ENCODE results near the gene FPR1.

FPR1 gene

GRCh38 chr19:51737389-51737788, 14.3 kb downstream of the FPR1 start:
- DNase-seq (ENCODE audit: low read depth): no peak

- no peak for DNase-seq (ENCODE audit: low read depth)
Observed at GRCh38 chr19:51735759-51736449, 15.8 kb downstream of the FPR1 start.

GRCh38 chr19:51733742-51734522, 17.7 kb downstream of the FPR1 start:
- DNase-seq (ENCODE audit: low read depth): no peak

- DNase-seq (ENCODE audit: low read depth): no peak
Observed at GRCh38 chr19:51729781-51730180, 21.9 kb downstream of the FPR1 start.

GRCh38 chr19:51727349-51727880, 24.3 kb downstream of the FPR1 start:
- DNase-seq (ENCODE audit: low read depth): no peak

GRCh38 chr19:51726049-51726448, 25.6 kb downstream of the FPR1 start:
- DNase-seq (ENCODE audit: low read depth): no peak

GRCh38 chr19:51724543-51724942, 27.1 kb downstream of the FPR1 start:
- no peak for DNase-seq (ENCODE audit: low read depth)

DNA sequence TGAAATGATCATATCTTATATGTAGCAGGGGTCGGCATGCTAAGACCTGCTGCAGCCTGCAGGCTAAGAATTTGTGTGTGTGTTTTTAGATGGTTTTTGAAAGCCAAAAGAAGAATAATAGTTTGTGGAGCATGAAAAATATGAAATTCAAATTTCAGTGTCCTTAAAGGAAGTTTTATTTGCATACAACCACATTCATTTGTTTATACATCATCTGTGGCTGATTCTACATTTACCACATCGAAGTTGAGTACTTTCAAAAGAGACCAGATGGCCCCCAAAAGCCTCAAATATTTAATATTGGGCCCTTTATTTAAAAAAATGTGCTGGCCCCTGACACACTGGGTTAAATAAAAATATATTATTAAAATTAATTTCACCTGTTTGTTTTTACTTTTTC, 29.2 kb downstream of the FPR1 start:
- no peak for DNase-seq (ENCODE audit: low read depth)

- DNase-seq (ENCODE audit: low read depth): no peak
Observed at GRCh38 chr19:51721905-51722304, 29.8 kb downstream of the FPR1 start.

DNA sequence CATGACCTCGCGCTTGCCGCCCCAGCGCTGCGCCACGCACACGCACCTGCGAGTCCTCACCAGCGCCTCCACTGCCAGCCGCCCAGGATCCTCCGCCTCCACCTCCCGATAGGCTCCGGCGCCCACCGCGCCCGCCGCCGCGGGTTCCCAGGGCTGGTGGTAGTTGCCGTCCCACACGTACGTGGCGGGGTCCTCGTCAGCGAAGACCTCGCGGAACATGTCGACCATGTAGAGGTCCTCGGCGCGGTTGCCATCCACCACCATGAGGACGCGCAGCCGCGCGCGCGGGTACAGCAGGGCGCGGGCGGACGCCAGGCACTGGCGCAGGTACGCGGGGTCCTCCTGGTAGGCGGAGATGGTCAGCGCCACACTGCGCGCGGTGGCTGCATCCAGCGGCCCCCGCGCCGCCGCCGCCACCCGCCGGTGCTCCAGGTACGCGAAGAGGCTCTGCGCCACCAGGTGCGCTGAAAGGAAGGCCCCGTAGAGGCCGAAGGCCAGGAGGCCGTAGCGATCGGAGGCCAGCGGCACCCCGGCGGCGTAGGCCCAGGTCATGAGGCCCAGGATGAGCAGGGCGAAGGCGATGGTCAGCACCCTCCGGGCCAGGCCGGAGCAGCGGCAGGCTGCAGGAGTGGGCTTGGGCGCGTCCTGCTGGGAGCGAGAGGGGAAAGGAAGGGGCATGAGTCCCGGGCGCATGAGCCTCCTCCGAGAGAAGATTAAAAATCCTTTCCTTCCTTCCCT, 32.3 kb downstream of the FPR1 start:
- no peak for DNase-seq (ENCODE audit: low read depth)

- DNase-seq (ENCODE audit: low read depth): no peak
Observed at GRCh38 chr19:51716925-51717324, 34.8 kb downstream of the FPR1 start.

DNA sequence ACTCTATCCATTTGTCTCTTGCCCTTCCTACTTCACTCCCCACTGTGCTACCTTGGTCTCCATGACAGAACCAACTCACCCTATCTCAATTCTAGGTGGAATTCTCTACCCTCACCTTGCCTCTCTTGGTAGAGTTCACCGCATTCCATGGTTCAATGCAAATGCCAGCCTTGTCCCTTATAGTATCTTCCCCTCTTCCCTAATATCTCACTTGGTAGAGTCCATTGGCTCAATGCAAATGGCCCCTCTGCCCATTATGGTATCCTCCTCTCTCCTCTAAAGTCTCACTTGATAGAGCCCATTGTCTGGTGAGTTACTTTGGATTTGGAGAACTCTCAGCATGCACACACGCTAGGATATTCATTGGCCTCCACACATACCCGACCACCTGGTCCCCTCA, 35.8 kb downstream of the FPR1 start:
- no peak for DNase-seq (ENCODE audit: low read depth)

GRCh38 chr19:51714848-51715247, 36.8 kb downstream of the FPR1 start:
- no peak for DNase-seq (ENCODE audit: low read depth)

DNA sequence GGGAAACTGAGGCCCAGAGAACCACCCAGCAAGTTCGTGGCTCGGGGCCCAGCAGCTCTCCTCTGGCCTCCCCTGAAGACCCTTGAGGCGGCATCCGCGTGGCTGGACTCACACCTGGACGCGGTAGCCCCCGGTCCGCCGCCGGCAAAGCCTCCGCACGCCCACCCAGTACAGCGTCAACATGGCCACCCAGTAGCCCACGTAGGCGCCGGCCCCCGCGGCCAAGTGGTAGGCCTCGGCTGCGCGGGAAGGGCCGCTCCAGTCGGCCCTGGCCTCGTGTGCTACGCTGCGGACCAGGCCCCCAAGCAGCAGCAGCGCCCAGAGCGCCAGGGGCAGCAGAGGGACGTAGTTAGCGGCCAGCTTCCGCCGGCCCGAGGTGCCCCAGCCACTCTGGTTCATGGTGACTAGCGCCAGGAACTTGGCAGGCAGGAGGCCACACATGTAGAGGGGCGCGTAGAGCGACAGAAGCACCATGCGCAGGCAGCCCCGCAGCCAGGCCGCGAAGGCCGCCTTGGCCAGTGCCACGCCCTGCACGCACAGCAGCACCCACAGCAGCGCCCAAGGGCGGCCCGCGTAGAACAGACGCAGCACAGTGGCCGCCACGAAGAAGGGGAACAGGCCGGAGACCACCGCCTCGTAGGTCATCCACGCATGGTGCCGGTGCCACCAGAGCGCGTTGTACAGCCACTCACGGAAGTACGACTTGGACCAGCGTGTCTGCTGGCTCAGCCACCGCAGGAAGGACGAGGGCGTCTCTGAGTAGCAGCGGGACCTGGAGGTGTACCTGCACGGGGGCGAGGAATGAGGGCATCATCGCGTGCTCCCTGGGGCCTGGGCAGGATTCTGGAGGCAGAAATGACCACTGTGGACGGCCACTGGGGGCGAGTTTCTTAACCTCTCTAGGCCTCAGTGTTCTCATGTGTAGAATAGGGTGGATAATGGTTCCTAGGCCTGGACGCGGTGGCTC, 38.1 kb downstream of the FPR1 start:
- DNase-seq (ENCODE audit: low read depth): no peak

- no peak for DNase-seq (ENCODE audit: low read depth)
Observed at GRCh38 chr19:51712461-51713081, 39.1 kb downstream of the FPR1 start.

- no peak for DNase-seq (ENCODE audit: low read depth)
Observed at GRCh38 chr19:51711702-51712101, 40.0 kb downstream of the FPR1 start.

DNA sequence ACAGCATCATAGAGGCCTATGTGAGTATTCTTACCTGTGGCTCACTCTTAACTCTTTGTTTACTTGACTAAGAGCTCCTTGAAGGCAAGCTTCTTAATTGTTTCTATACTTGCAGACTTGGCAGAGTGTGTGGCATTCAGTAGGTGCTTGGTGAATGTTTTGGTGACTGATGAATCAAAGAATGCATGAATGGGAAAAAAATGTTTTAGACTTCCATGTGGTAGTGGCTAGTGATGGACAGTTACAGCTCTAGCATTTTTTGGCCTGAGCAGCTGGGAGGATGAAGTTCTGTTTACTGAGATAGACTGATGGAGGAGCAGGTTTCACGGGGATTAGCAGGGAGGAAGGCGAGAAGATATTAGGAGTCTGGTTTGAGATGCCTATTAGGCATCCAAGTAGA, 41.5 kb downstream of the FPR1 start:
- DNase-seq (ENCODE audit: low read depth): no peak

DNA sequence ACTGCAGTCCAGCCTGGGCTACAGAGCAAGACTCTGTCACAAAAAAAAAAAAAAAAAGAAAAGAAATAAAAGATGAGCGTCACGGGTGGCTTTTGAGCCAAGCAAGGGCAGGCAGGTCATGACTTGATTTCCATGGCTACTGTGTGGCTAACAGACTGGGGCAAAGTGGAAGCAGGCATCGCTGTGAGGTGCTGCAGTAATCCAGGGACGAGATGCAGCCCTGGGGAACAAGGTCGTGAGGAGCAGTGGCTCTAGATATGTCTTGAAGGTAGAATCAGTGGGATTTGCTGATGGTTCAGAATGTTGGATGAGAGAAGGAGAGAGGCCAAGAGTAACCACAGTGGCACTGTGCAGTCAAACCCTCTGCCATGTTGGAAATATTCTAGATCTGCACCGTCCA, 42.1 kb downstream of the FPR1 start:
- DNase-seq (ENCODE audit: low read depth): no peak

DNA sequence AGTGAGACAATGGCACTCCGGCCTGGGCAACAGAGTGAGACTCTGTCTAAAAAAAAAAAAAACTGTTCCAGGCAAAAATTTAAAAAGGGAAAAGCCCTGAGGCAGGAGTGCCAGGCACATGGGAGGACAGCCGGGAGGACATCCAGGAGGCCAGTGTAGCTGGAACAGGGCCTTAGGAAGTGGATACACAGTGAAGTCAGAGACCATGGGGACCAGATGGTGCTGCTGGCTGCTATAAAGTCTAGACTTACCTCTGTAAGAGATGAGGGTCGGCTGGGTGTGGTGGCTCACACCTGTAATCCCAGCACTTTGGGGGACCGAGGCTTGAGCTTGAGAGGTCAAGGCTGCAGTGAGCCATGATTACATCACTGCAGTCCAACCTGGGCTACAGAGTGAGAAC, 42.9 kb downstream of the FPR1 start:
- DNase-seq (ENCODE audit: low read depth): no peak

DNA sequence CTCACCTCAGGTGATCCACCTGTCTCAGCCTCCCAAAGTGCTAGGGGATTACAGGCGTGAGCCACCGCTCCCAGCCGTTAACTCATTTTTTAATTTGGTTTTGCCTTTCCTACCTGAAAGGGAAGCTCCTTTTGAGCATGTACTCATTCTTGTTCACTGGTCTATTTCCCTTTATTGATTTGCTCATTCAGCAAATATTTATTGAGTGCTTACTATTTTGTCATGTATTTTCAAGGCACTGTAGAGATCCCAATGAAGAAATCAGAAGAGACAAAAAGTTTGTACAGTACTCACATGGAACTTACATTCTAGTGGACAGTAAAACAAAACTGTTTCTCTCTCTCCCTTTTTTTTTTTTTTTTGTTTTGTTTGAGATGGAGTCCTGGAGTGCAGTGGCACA, 44.8 kb downstream of the FPR1 start:
- no peak for DNase-seq (ENCODE audit: low read depth)

GRCh38 chr19:51706296-51706695, 45.4 kb downstream of the FPR1 start:
- DNase-seq (ENCODE audit: low read depth): no peak

Measured in activated gamma-delta T cell treated with anti-CD3 and anti-CD28 coated beads, Interleukin-2, amount 50 U/mL, for 16 hours (primary cell).